Thymus (tissue), 11 donors: ENCODE results near the gene CPTP. TPM values are rescaled to one million over a fixed set of nuclear protein-coding genes. Genes with fewer than 3 reads are reported as not detected.
"Not testable (repeated sequence)": the region's sequence is repeated elsewhere in the genome, so short reads cannot be mapped to it uniquely, and the experiment has no call there.

ENCODE experiments used
- DNase-seq, 9 donors: peaks; one replicate each; pipeline ENCODE4 v3.0.0-alpha.2; 2013; ENCODE audit warnings: low spot score in 9 of 9, low read depth in 6 of 9, missing footprints in 1 of 9
- H3K27ac ChIP-seq, 2 donors: one replicate each; pipeline ENCODE4 v1.5.1; 2013; ENCODE audit warnings: control low read depth in 1 of 2, low read depth in 1 of 2, low read length in 1 of 2, mild to moderate bottlenecking in 1 of 2, moderate library complexity in 1 of 2
- H3K27me3 ChIP-seq, 2 donors: one replicate each; pipeline ENCODE4 v1.5.1; 2013; ENCODE audit warnings: low read length in 1 of 2; ENCODE audit not compliant: control insufficient read depth in 2 of 2, insufficient read depth in 1 of 2
- H3K36me3 ChIP-seq, 2 donors: one replicate each; pipeline ENCODE4 v1.5.1; 2013; ENCODE audit warnings: low read length in 1 of 2, mild to moderate bottlenecking in 1 of 2, moderate library complexity in 1 of 2; ENCODE audit not compliant: control insufficient read depth in 2 of 2, insufficient read depth in 2 of 2
- H3K4me1 ChIP-seq, 2 donors: one replicate each; pipeline ENCODE4 v1.5.1; 2013; ENCODE audit warnings: low read length in 2 of 2; ENCODE audit not compliant: control insufficient read depth in 2 of 2, insufficient read depth in 2 of 2
- H3K4me3 ChIP-seq, 2 donors: one replicate each; pipeline ENCODE4 v1.5.1; 2013; ENCODE audit warnings: low read length in 2 of 2, control low read depth in 1 of 2, mild to moderate bottlenecking in 1 of 2
- H3K9me3 ChIP-seq, 2 donors: one replicate each; pipeline ENCODE4 v1.5.1; 2013; ENCODE audit warnings: low read length in 1 of 2, mild to moderate bottlenecking in 1 of 2; ENCODE audit not compliant: control insufficient read depth in 2 of 2, insufficient read depth in 1 of 2
- WGBS: extraction: QIAGEN DNeasy Blood & Tissue Kit; methylation state at CpG from one replicate; pipeline ENCODE4 v1.1.7; 2013; 5-methylcytosine and 5-hydroxymethylcytosine counted together
- polyA plus RNA-seq: library from polyadenylated mRNA; stranded (reverse); fragments of 200-250 nt; gene quantifications from one replicate; pipeline ENCODE4 v1.2.3, GENCODE V29; 2013
- total RNA-seq: library from RNA; stranded (reverse); fragments of 120-200 nt; gene quantifications from one replicate; pipeline ENCODE4 v1.2.4, GENCODE V29; 2013
- donor health status: healthy.

Gene CPTP
- total and polyA plus RNA-seq, 2 donors = 8.5 to 10.3 TPM

- Histone ChIP-seq H3K4me1 (peaks cover 0 to 14% of the 10 kb centered on the region in 2 donors), H3K36me3 (no peaks in the 10 kb centered on the region), H3K27me3 (peaks cover 40 to 65% of the 10 kb centered on the region in 2 donors), H3K4me3 (no peak overlapping the region), H3K9me3 (peaks cover 1 to 6% of the 10 kb centered on the region in 2 donors), H3K27ac (no peak overlapping the region)
- WGBS = 75% methylated on average over 35 of the region's 35 CpGs
- no peak for DNase-seq
These were observed 36.8 kb downstream of the CPTP start for GRCh38 chr1:1361233-1361981.

- 31% methylated on average over 13 of the region's 13 CpGs for WGBS
- Histone ChIP-seq H3K4me1 (peaks cover 0 to 14% of the 10 kb centered on the region in 2 donors), H3K27ac (no peak overlapping the region), H3K36me3 (no peaks in the 10 kb centered on the region), H3K27me3 (peaks cover 34 to 60% of the 10 kb centered on the region in 2 donors), H3K4me3 (no peak overlapping the region), H3K9me3 (peaks cover 1 to 6% of the 10 kb centered on the region in 2 donors)
- DNase-seq = no peak
These were observed 37.4 kb downstream of the CPTP start for GRCh38 chr1:1361982-1362423.

DNA sequence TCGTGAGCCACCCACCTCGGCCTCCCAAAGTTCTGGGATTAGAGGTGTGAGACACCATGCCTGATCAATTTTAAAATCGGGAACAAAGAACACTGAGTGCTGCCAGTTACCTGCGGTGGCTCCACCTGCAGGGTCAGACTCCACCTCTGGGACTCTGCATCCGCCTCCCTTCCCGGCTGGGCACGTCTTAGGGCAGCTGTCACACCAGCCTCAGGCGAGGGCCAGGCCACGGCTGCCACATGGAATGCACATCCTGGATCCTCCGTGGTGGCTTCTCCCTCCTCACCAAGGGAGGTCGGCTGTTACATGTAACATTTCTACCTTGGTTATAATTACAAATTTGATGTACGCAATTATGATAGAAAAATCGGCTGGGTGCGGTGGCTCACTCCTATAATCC lies 39.7 kb downstream of the CPTP start:
- H3K27me3 ChIP-seq = peaks cover 16 to 37% of the 10 kb centered on the region in 2 donors
- no peak for DNase-seq
- no peak overlapping the region for H3K4me3 ChIP-seq
- H3K27ac ChIP-seq = no peak overlapping the region
- peaks cover 3 to 6% of the 10 kb centered on the region in 2 donors for H3K9me3 ChIP-seq
- peaks cover 0 to 2% of the 10 kb centered on the region in 2 donors for H3K4me1 ChIP-seq
- no peaks in the 10 kb centered on the region for H3K36me3 ChIP-seq
- WGBS = 90% methylated on average over 14 of the region's 14 CpGs

DNA sequence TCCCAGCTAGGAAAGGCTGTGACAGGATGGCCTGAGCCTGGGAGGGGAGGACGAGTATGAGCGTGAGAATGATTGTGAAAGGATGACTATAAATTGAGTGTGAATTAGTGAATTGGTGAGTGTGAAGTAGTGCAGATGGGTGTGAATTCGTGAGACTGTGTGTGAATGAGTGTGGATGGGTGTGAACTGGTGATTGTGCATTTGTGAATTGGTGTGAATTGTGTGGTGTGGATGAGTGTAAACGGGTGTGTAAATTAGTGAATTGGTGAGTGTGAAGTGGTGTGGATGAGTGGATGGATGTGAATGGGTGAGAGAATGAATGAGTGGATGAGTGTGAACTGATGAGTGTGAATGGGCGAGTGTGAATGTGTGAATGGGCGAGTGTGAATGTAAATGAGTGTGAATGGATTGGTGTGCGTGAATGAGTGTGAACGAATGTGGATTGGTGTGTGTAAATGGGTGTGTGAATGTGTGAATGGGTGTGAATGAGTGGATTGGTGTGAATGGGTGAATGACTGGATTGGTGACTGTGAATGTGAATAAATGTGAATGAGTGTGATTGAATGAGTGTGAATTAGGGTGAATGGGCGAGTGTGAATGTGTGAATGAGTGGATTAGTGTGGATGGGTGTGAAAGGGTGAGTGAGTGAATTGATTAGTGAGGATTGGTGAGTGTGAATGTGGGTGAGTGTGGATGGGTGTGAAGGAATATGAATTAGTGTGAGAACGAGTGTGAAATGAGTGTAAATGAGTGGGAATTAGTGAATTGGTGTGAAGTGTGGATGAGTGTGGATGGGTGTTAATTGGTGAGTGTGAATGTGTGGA lies 41.5 kb downstream of the CPTP start:
- no peak for DNase-seq
- H3K36me3 ChIP-seq = no peaks in the 10 kb centered on the region
- WGBS = 86% methylated on average over 10 of the region's 10 CpGs
- H3K9me3 ChIP-seq = peaks cover 3 to 6% of the 10 kb centered on the region in 2 donors
- no peak overlapping the region for H3K4me3 ChIP-seq
- no peak overlapping the region for H3K27ac ChIP-seq
- H3K27me3 ChIP-seq = peaks cover 9 to 19% of the 10 kb centered on the region in 2 donors
- peaks cover 1 to 4% of the 10 kb centered on the region in 2 donors for H3K4me1 ChIP-seq

DNA sequence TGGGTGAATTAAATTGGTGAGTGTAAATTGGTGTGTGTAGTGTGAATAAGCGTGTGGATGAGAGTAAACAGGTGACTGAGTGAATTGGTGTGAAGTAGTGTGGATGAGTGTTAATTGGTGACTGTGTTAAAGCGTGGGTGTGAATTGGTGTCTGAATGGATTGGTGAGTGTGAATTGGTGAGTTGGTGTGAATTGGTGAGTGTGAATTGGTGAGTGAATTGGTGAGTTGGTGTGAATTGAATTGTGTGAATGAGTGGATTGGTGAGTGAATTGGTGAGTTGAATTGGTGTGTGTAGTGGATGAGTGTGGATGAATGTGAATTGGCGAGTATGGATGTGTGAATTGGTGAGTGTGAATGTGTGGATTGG lies 42.1 kb downstream of the CPTP start:
- H3K4me1 ChIP-seq = peaks cover 7 to 9% of the 10 kb centered on the region in 2 donors
- peaks cover 3 to 13% of the 10 kb centered on the region in 2 donors for H3K27me3 ChIP-seq
- H3K4me3 ChIP-seq = no peak overlapping the region
- no peak overlapping the region for H3K27ac ChIP-seq
- WGBS = 95% methylated on average over 3 of the region's 3 CpGs
- DNase-seq = no peak
- no peaks in the 10 kb centered on the region for H3K36me3 ChIP-seq
- H3K9me3 ChIP-seq = peaks cover 3 to 12% of the 10 kb centered on the region in 2 donors

DNA sequence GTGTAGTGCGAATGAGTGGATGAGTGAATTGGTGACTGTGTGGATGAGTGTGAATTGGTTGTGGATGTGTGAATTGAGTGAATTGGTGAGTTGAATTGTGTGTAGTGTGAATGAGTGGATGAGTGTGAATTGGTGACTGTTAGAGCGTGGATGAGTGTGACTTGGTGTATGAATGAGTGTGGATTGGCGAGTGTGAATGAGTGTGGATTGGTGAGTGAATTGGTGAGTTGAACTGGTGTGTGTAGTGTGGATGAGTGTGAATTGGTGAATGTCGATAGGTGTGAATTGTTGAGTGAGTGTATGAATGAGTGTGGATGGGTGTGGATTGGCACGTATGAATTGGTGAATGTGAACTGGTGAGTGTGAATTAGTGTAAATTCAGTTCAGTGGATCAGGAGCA lies 42.7 kb downstream of the CPTP start:
- Histone ChIP-seq H3K27ac (no peak overlapping the region), H3K4me3 (no peak overlapping the region), H3K27me3 (peaks cover 0 to 7% of the 10 kb centered on the region in 2 donors), H3K4me1 (peaks cover 14 to 16% of the 10 kb centered on the region in 2 donors), H3K36me3 (peaks cover 0 to 3% of the 10 kb centered on the region in 2 donors), H3K9me3 (peaks cover 3 to 14% of the 10 kb centered on the region in 2 donors)
- DNase-seq = no peak
- 98% methylated on average over 5 of the region's 5 CpGs for WGBS

DNA sequence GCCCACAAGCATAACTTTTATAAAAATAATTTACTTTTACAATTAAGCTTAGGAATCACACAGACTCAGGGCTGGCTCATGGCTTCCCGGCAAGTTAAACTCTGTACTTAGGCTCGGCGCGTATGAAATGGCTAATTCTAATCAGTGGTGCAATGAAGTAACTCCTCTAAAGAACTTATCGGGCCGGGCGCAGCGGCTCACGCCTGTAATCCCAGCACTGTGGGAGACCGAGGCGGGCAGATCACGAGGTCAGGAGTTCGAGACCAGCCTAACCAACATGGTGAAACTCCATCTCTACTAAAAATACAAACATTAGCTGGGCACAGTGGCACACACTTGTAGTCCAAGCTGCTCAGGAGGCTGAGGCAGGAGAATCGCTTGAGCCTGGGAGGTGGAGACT lies 45.5 kb downstream of the CPTP start:
- peaks cover 25 to 35% of the 10 kb centered on the region in 2 donors for H3K4me1 ChIP-seq
- H3K9me3 ChIP-seq = peaks cover 3 to 14% of the 10 kb centered on the region in 2 donors
- H3K4me3 ChIP-seq, H3K27me3 ChIP-seq, DNase-seq, H3K27ac ChIP-seq: not testable (repeated sequence)
- peaks cover 13 to 17% of the 10 kb centered on the region in 2 donors for H3K36me3 ChIP-seq
- 97% methylated on average over 14 of the region's 14 CpGs for WGBS

- Histone ChIP-seq H3K4me1 (peaks cover 26 to 37% of the 10 kb centered on the region in 2 donors), H3K9me3 (peaks cover 2 to 11% of the 10 kb centered on the region in 2 donors), H3K4me3 (no peak overlapping the region), H3K27ac (no peak overlapping the region), H3K36me3 (peaks cover 13 to 17% of the 10 kb centered on the region in 2 donors), H3K27me3 (no peaks in the 10 kb centered on the region)
- WGBS = 83% methylated on average over 16 of the region's 16 CpGs
- no peak for DNase-seq
These were observed 46.2 kb downstream of the CPTP start for GRCh38 chr1:1370771-1371300.

GRCh38 chr1:1371364-1371745 lies 46.8 kb downstream of the CPTP start:
- DNase-seq = peak in 2 of 9 donors; percentile 31 to 57
- Histone ChIP-seq H3K27ac (no peak overlapping the region), H3K9me3 (peaks cover 2 to 8% of the 10 kb centered on the region in 2 donors), H3K27me3 (no peaks in the 10 kb centered on the region), H3K4me3 (no peak overlapping the region), H3K36me3 (peaks cover 13 to 17% of the 10 kb centered on the region in 2 donors), H3K4me1 (peaks cover 29 to 41% of the 10 kb centered on the region in 2 donors)
- WGBS = 2% methylated on average over 12 of the region's 12 CpGs
